ENCODE data around the gene WRAP53.

DNA sequence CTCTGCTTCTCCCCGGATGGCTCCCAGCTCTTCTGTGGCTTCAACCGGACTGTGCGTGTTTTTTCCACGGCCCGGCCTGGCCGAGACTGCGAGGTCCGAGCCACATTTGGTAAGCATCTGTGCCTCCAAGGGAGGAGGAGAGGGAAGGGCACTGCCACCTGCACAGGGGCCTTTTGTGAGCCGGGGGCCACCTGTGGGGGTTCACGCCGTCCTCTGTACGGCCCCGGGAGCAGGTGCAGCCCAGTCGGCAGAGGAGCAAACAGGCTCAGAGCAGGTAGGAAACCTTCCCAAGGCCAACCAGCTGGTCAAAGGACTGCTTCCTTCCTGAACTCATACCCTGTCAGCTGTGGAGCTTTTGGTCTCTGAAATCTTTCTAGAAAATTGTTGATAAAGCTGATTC is 13.4 kb downstream of the WRAP53 start:
- TF ChIP-seq, protein P1, sequence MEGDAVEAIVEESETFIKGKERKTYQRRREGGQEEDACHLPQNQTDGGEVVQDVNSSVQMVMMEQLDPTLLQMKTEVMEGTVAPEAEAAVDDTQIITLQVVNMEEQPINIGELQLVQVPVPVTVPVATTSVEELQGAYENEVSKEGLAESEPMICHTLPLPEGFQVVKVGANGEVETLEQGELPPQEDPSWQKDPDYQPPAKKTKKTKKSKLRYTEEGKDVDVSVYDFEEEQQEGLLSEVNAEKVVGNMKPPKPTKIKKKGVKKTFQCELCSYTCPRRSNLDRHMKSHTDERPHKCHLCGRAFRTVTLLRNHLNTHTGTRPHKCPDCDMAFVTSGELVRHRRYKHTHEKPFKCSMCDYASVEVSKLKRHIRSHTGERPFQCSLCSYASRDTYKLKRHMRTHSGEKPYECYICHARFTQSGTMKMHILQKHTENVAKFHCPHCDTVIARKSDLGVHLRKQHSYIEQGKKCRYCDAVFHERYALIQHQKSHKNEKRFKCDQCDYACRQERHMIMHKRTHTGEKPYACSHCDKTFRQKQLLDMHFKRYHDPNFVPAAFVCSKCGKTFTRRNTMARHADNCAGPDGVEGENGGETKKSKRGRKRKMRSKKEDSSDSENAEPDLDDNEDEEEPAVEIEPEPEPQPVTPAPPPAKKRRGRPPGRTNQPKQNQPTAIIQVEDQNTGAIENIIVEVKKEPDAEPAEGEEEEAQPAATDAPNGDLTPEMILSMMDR (IDR thresholded peaks at IDR 0.05; ENCODE audit: low read depth, low read length, missing input control), result no peak
- no peak for TF ChIP-seq HNF4G (IDR thresholded peaks at IDR 0.05)
- TF ChIP-seq SP1 (IDR thresholded peaks at IDR 0.05), result no peak
- no peak for TF ChIP-seq EGR1 (IDR thresholded peaks at IDR 0.05; ENCODE audit: low read depth in 2 of 2)

All from liver (tissue), 3 donors.